HG03558 (cell line): ENCODE measurements around the gene ENOPH1.

Experiments used
- ATAC-seq: cut with Tn5 transposase; IDR thresholded peaks from one replicate; pipeline ENCODE4 v1.9.1; 2021; ENCODE audit warnings: moderate number of reproducible peaks; ENCODE audit not compliant: unreplicated experiment; ENCODE audit errors: extremely low read depth

The ENOPH1 gene

DNA sequence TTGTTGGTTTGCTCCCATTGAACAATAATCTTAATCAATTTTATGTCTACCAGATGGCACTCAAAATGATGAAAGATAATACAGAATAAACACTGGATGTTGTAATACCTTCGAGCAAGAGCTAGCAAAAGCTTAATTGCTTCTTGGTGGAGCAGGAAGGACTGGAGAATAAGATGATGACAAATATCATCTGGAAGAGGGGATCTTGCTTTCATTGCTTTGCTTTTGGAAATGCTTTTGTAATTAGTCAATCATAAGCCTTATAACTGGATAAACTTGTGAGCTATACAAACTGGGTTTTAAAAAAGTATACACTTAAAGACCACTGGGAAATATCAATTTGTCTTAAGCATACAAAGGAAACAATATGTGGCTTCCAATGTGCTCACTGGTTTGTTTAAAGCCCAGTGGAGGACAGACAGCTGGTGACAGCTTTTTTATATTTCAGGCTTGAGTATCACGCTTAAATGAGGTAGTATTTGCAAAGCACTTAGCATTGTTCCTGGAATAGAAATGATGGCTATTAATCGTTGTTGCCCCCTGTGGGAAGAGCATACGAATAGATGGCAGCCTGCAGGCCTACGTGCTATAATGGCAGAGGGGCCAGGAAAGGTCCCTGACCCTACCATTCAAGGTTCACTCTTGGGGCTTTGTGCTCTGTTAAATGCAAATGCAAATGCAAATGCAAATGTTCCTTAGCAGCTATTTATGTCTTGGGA, 70.2 kb downstream of the ENOPH1 start:
- ATAC-seq = no peak

DNA sequence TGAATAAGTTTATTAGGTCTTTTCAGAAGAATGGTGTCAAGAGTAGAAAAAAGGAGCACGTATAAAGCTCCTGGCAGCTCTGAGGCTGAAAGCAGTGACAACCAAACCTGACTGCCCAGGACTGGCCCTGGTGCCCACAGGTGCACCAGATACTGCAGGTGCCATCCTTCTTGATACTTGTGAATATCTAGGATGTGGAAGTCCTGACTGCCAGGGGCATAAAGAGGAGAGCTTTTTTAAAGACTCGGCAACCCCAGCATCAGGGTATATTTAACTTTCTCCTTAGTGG, 70.7 kb downstream of the ENOPH1 start:
- no peak for ATAC-seq

DNA sequence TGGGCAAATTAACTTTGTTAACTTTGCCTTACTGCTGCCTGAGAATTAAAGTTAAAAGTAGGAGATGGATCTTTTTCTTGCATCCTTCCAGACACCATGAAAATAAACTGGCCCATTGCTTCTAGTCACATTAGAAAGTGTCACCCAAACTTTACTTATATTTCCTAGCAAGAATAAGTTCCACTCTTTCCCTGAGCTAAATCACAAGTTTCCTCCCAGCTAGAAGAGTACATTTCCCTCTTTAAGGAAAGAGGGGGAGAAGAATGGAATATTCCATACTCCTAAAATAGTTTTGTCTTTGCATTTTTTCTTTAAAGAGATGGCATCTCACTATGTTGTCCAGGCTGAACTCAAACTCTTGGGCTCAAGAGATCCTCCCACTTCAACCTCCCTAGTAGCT, 77.6 kb downstream of the ENOPH1 start:
- ATAC-seq = no peak

DNA sequence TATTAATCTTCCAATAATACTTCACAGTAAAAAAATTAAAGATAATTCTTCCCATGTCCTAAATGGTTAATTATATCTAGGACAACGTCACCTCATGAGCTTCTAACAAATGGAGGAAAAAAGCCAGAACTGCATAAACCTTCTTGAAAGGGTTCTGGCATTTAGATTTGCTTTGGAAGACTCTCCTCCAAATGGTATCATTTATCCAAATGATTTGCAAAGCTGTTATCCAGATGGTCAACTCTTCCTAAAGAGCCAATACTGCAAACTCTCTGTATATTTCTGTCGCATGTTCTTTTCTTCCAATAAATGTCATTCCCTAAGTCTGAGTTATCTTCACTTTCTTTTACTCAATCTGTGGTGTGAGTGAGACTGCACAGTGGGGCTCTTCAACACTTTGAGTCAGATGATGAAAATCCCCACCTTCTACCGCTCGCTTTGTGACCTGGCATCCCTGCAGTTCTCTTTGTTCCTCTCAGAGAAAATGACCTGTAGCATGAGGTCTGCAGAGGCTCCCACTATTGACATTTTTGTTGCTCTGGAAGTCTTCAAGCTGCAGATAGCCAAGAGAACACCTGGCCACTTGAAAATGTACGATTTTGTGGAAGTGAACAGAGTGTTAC, 78.5 kb downstream of the ENOPH1 start:
- ATAC-seq = no peak

DNA sequence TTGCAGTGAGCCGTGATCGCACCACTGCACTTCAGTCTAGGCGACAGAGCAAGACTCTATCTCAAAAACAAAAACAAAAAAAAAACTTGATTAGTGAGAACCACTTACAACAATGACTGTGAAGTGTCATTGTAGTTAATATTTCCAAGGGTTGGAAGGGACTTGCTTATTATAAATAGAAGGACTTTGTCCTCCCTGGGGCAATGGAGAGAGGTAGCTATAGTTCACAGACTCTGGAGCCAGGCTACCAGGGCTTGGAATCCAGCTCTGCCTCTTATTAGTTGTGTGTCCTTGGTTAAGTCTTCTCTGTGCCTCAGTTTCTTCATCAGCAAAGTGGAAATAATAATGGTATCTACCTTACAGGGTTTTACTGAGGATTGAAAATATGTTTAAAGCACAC, 79.8 kb downstream of the ENOPH1 start:
- ATAC-seq = no peak
